C1 segment of cervical spinal cord (tissue), 14 donors: Measurements from ENCODE around the gene TMEM131.

ENCODE experiments used
- DNase-seq, 14 donors: peaks; one replicate each; lab custom pipeline; 2025; lab: John Stamatoyannopoulos, UW

TMEM131 gene

DNA sequence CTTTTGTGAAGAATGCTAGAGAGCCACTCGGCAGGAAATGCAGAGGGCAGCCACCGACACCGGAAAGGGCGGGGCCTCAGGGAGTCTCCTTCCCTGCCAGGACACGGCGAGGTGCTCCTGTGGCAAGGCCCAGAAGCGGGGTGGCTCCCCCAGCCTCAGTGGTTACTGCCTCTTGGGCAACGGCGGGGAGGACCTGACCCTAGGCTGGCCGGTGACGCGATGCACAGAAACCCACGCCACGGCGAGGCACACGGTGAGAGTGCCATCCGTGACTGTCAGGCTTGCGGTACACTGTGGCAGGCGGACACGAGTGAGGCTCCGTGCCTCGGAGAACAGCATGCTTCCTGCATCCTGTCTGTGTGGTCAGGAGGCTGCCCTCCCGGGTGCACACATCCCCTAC, 234.6 kb downstream of the TMEM131 start:
- no peak for DNase-seq

- no peak for DNase-seq
These were observed 235.2 kb downstream of the TMEM131 start for GRCh38 chr2:97760480-97761049.

DNA sequence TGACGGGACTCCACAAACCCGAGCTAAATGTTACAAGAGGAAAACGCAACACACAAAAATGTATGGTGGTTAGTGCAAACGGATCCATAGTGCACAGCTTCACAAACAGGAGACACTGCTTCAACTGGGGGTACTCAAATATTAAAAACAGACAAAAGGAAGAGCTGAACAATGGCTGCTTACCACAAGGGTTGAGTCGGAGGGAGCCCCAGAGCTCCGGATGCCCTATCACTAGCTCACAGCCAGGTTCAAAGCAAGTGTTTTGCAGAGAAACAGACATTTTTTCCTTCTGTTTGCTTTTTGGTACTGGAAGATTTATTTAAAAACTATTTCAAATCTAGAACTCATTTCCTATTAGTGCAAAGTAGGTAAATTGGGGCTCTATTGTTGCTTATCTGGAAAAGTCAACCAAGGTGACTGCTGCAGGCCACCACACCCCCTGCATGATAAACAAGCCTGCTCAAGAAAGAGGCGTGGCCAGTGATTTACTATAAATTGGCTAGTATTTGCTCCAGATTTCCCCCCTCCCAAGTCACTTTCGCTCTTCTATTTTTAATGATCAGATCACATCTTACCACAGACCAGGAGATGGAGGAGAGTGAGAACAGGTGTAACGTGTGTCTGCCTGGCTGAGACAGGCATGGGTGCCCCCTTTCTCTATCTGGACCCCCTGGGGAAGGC, 235.9 kb downstream of the TMEM131 start:
- DNase-seq = no peak

- DNase-seq = no peak
These were observed 237.5 kb downstream of the TMEM131 start for GRCh38 chr2:97758131-97758705.

- no peak for DNase-seq
These were observed 238.7 kb downstream of the TMEM131 start for GRCh38 chr2:97757062-97757461.

GRCh38 chr2:97755491-97755890, 240.3 kb downstream of the TMEM131 start:
- DNase-seq = no peak

DNA sequence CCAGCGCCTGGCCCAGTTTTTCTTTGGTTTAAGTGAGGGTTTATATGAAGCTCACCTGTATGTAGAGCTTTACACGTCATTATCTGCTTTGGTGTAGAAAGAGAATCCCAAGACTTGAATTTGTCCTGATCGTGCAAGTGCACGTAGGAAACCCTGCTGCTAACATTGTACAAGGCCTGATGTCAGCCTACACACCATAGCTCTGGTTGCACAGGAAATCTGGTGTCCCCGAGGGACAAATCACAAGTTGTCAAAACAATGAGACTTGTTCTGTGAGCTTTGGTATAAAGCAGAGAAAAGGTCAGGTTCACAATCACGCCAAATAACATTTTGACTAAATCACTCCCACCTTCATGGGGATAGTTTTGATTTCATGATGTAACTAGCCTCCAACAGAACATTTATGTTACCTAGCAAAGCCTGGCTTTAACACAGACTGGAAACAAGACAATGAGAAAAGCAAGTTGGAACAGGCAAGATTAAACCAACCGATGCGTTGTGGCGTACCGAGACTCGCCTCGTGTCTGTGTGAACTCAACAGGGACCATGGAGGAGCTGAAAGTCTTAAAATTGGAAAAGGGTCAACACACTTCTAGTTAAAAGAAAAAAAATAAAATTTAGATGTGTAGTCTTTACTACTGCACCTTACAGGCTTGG, 240.9 kb downstream of the TMEM131 start:
- no peak for DNase-seq

DNA sequence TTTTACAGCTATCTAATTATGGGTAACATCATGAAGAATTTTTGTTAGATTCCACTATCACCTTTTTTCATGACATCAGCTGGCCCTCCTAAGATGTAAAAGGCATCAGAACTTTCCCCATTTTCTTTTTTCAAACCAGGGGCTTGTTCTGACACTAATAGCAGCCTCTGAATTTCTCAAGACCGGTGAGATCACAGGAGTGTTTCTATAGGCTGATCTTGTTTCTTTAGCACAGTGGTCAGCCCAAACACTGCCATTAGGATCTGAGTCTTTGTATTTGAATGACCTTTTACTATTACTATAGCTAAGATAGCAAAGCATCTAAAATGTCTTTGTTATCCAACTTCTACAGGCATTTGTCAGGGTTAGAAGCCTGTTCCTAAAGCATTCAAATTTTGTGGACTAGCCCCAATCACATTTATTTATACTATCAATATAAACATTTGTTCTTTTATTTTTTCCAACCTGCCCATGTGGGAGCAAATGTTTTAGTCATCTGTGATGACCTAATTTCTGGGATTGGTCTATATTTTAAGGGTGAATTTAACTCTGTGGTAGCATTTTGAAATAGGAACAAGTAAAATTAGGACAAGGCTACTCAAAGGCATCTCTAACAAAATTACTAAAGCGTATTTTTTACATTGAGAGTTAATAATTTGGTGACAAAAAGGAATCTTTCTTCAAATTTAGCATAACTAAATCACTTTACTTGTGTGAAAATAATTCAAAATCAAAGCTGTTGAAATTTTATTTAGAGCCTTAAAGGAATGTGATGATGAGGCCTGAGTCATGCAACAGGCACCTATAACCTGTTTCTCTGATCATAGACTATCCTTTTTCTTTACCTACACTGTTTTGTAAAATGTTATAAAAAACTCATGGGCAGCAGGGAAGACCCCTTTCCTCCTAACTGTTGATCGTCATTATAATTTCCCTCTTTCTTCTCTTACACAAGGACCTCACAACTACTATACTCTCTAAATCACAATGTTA, 243.1 kb downstream of the TMEM131 start:
- no peak for DNase-seq

DNA sequence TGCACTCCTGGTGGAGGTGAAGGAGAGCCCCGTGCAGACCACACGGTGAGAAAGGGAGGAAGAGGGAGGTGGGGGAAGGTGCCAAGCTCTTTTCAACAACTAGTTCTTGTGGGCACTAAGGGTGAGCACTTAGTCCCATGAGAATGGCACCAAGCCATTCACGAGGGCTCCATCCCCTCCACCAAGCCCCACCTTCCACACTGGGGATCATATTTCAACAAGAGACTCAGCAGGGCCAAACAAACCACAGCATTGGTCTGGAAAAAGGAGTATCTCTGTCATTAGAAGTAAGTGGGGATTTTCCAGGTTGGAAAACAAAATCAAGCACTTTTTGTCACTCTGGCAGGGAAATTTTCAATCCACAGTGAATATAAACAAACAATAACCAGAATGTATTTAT, 244.0 kb downstream of the TMEM131 start:
- no peak for DNase-seq

DNA sequence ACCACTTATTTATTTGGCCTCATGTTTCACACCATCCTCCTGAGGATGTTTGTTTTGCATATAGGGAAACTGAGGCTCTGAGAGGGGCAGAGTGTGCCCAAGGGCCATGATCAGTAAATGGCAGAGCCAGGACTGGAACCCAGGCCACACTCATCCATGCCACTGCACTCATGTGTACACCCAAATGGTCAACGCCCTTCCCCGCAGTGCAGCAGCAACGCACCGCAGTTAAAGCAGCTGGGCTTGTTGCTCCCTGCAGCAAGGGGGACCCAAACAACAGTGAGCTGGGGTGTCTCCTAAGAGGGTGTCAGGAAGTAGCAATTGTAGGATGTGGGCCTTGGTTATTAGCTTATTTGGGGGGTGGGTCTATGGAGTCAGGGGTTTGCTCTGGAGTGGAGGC, 245.7 kb downstream of the TMEM131 start:
- DNase-seq = no peak

- no peak for DNase-seq
These were observed 246.2 kb downstream of the TMEM131 start for GRCh38 chr2:97749581-97749980.

GRCh38 chr2:97747716-97748115, 248.0 kb downstream of the TMEM131 start:
- peak in 1 of 14 donors; percentile 89 for DNase-seq

- peak in 1 of 14 donors; percentile 89 for DNase-seq
These were observed 248.5 kb downstream of the TMEM131 start for GRCh38 chr2:97747285-97747684.

DNA sequence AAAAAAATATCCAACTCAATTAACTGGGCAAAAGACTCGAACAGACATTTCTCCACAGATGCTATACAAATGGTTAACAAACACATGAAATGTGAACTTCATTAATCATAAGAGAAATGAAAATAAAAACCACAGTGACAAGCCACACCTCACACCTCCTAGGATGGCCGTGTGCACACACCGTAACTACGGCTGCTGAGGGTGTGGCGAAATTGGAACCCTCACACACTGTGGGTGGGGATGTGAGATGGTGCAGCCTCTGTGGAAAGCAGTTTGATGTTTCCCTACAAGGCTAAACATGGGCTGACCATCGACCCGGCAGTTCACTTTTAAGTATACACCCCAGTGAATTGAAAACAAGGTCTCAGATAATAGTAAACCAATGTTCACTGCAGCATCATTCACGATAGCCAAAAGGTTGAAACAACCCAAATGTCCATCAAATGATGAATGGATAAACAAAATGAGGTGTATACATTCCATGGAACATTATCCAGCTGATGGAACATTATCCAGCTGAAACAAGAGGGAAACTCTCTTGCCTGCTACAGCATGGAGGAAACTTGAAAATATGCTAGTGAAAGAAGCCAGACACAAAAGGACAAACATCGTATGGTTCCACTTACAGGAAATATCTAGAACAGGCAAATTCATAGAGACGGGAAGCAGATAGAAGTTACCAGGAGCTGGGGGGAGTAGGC, 250.1 kb downstream of the TMEM131 start:
- DNase-seq = no peak

DNA sequence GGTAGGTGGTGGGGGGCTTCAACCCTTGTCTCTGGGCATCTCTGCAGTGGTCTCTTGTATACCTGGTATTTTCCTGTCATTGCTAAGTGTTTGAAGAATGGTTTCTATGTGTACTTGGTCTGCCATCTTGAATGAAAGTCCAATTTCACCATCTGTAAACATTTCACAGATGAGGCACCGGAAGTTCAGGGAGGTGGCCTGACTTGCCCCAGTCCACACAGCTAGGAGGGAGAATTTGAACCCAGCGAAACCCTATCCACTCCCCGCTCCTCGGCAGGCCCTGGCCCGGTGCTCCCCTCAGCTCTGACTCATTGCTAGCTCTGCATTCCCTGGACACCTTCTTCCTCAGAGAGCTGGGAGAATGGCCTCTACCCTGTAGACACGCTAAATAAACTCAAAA, 251.8 kb downstream of the TMEM131 start:
- no peak for DNase-seq

DNA sequence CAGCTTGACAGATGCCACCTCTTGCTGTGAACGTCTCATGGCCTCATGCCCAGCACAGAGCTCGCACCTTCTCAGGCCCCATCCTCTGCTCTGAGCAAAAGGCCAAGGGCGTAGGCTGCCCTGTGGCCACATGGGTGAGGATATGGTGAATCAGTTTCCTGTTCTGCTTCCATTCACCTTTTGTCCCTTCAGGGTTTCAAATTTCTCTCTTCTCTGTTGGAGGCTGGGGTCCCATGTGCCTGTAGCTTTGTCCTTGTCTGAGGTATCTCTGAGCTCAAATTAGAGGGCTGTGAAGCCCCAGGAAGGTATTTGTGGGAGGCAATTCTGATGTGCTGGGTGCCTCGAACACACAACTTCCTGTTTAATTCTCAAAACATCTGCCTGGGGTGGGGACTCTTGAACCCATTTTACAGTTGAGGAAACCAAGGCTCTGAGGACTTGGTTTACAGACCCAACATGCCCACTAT, 253.3 kb downstream of the TMEM131 start:
- no peak for DNase-seq

- DNase-seq = no peak
These were observed 254.1 kb downstream of the TMEM131 start for GRCh38 chr2:97741686-97742085.

- no peak for DNase-seq
These were observed 254.5 kb downstream of the TMEM131 start for GRCh38 chr2:97741251-97741650.

DNA sequence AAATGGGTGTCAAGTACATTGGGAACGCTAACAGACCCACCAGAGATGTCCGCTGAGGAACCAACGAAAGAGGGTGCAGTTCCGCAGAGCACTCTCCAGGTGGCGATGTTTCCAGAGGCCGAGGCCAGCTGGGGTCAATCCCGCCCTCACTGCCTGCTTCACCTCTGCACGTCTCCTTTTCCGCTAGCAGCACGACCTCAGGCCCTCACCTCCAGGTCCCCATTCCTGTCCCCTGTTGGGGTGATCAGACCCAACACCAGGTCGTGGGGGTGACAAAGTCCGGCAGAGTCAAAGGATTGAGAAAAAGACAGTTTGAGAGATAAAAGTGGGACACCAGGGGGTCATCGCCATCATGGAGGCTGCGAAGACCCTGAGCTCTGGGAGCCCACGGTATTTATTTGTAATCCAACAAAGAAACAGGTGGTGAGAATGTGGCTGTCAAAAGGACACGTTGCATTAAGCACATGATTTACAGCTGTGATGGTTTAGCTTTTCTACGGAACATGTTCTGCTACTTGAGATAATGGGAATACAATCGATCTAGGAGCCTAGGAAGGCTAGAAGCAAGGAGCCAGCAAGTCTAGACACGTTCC, 255.1 kb downstream of the TMEM131 start:
- peak in 2 of 14 donors; percentile 3 to 19 for DNase-seq

GRCh38 chr2:97739893-97740245, 255.9 kb downstream of the TMEM131 start:
- no peak for DNase-seq
